Smooth muscle cell (in vitro differentiated cells): ENCODE measurements around the gene IGFBP5. TPM values are rescaled to one million over a fixed set of nuclear protein-coding genes. Genes with fewer than 3 reads are reported as not detected.

ENCODE experiments used
- DNase-seq: peaks from one replicate; lab custom pipeline; 2025; ENCODE audit not compliant: unreplicated experiment; lab: John Stamatoyannopoulos, UW
- H2AFZ ChIP-seq: fragments of 200-600 bp; sonication (generic); 2 replicates; pipeline ENCODE4 v1.6.0; 2016; ENCODE audit warnings: antibody characterized with exemption, low read depth, mild to moderate bottlenecking
- H3F3A ChIP-seq: fragments of 200-600 bp; sonication (generic); 2 replicates; pipeline ENCODE4 v1.6.0; 2017; ENCODE audit warnings: antibody characterized with exemption, low read depth
- H3K27ac ChIP-seq: fragments of 200-600 bp; sonication (generic); 2 replicates; pipeline ENCODE4 v1.5.1; 2016; ENCODE audit warnings: low read depth, mild to moderate bottlenecking
- H3K27me3 ChIP-seq: fragments of 200-600 bp; sonication (generic); 2 replicates; pipeline ENCODE4 v1.6.1; 2016; ENCODE audit warnings: low read depth, mild to moderate bottlenecking
- H3K36me3 ChIP-seq: fragments of 200-600 bp; sonication (generic); 2 replicates; pipeline ENCODE4 v1.5.1; 2016; ENCODE audit warnings: low read depth
- H3K4me1 ChIP-seq: fragments of 200-600 bp; sonication (generic); 2 replicates; pipeline ENCODE4 v1.5.1; 2016; ENCODE audit warnings: low read depth
- H3K4me2 ChIP-seq: fragments of 200-600 bp; sonication (generic); 2 replicates; pipeline ENCODE4 v1.6.0; 2016; ENCODE audit warnings: mild to moderate bottlenecking
- H3K4me3 ChIP-seq: fragments of 200-600 bp; sonication (generic); 2 replicates; pipeline ENCODE4 v1.5.1; 2016; ENCODE audit warnings: mild to moderate bottlenecking
- H3K79me2 ChIP-seq: fragments of 200-600 bp; sonication (generic); 2 replicates; pipeline ENCODE4 v1.6.0; 2016; ENCODE audit warnings: low read depth, mild to moderate bottlenecking
- H3K9ac ChIP-seq: fragments of 200-600 bp; sonication (generic); 2 replicates; pipeline ENCODE4 v1.6.0; 2016; ENCODE audit warnings: low read depth
- H3K9me3 ChIP-seq: fragments of 200-600 bp; sonication (generic); replicated peaks from 2 replicates; pipeline ENCODE4 v1.5.1; 2016; ENCODE audit warnings: low read depth
- H4K20me1 ChIP-seq: fragments of 200-600 bp; sonication (generic); 2 replicates; pipeline ENCODE4 v1.6.0; 2016; ENCODE audit warnings: low read depth
- WGBS: methylation state at CpG from one replicate; pipeline ENCODE4 v1.1.7; 2016; ENCODE audit warnings: low lambda C conversion rate; 5-methylcytosine and 5-hydroxymethylcytosine counted together
- polyA plus RNA-seq: library from polyadenylated mRNA; unstranded; fragments of >200 nt; fragmentation: Nextera tagmentation; extraction: Ambion mirVana; gene quantifications from 2 replicates; pipeline ENCODE4 v1.2.1, GENCODE V29; 2016
- total RNA-seq: library from RNA; depleted of rRNA; stranded (reverse); fragments of >200 nt; gene quantifications from 2 replicates; pipeline ENCODE4 v1.2.3, GENCODE V29; 2014
- TF ChIP-seq, protein P1 (sequence below): fragments of 200-600 bp; sonication (generic); IDR thresholded peaks from 2 replicates; pipeline ENCODE4 v1.5.1; 2017; ENCODE audit warnings: borderline replicate concordance, mild to moderate bottlenecking, antibody characterized with exemption; ENCODE audit not compliant: insufficient read depth, poor library complexity, severe bottlenecking

The IGFBP5 gene
- total and polyA plus RNA-seq, 2 experiments from 2014 or later: 381 to 787 TPM

DNA sequence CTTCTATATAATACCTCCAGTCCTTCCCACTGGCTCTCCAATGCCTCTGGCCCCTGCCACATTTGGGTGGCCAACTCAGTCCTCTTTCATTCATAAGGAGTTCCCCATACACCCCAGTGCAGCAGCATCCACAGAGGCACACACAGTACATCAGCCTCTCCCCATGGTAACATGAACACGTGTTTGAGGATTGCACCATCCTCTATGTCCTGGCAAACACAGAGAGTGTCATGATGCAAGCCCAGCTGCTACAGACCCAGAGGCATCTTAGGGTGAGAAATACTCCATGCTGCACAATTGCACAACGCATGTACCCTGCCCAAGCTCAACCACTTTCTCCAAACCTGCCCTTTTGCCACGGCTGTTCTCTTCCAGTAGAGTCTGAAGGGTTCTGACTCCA is 11.5 kb downstream of the IGFBP5 start:
- H3K4me2 ChIP-seq: no peak overlapping the region

DNA sequence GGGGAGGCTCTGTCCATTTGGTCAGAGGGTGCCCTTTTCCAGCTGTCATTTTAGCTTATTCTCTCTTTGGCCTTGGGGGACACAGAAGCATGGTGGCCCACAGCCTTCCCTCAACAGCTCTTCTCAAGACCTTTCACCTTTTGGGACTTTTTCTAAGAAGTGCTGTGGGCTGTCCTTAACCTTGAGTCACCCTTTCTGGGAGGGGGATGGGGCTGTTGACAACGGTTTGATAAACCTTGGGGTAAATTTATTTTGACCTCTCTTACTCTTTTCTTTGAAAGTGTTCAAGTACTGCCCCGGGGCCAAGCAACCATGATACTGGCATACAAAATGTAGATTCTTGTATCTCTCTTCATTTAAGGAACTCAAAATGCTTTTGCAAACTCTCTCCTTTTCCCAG is 13.7 kb downstream of the IGFBP5 start:
- no peak overlapping the region for H3K9ac ChIP-seq
- no peaks in the 10 kb centered on the region for H3K27me3 ChIP-seq
- H3K4me1 ChIP-seq: no peaks in the 10 kb centered on the region
- H3K36me3 ChIP-seq: peaks cover 5% of the 10 kb centered on the region
- no peak overlapping the region for H3K4me3 ChIP-seq
- H4K20me1 ChIP-seq: peaks cover 83% of the 10 kb centered on the region
- no peak for DNase-seq
- H3K4me2 ChIP-seq: no peak overlapping the region
- peaks cover 50% of the 10 kb centered on the region for H3F3A ChIP-seq
- TF ChIP-seq, protein P1, sequence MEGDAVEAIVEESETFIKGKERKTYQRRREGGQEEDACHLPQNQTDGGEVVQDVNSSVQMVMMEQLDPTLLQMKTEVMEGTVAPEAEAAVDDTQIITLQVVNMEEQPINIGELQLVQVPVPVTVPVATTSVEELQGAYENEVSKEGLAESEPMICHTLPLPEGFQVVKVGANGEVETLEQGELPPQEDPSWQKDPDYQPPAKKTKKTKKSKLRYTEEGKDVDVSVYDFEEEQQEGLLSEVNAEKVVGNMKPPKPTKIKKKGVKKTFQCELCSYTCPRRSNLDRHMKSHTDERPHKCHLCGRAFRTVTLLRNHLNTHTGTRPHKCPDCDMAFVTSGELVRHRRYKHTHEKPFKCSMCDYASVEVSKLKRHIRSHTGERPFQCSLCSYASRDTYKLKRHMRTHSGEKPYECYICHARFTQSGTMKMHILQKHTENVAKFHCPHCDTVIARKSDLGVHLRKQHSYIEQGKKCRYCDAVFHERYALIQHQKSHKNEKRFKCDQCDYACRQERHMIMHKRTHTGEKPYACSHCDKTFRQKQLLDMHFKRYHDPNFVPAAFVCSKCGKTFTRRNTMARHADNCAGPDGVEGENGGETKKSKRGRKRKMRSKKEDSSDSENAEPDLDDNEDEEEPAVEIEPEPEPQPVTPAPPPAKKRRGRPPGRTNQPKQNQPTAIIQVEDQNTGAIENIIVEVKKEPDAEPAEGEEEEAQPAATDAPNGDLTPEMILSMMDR: no peak
- 65% methylated on average over 2 of the region's 2 CpGs for WGBS
- peak overlapping the region; percentile 70 for H3K27ac ChIP-seq
- H2AFZ ChIP-seq: no peak overlapping the region
- no peaks in the 10 kb centered on the region for H3K9me3 ChIP-seq
- peaks cover 17% of the 10 kb centered on the region for H3K79me2 ChIP-seq

More for the DNA sequence above, 11.5 kb downstream of the IGFBP5 start:
- Histone ChIP-seq H3K27ac (peak overlapping the region; percentile 70), H3K4me3 (no peak overlapping the region), H3K27me3 (no peaks in the 10 kb centered on the region), H3K9me3 (no peaks in the 10 kb centered on the region), H3K4me1 (peaks cover 10% of the 10 kb centered on the region), H3K79me2 (peaks cover 38% of the 10 kb centered on the region), H3K9ac (no peak overlapping the region), H2AFZ (no peak overlapping the region), H3K36me3 (no peaks in the 10 kb centered on the region), H4K20me1 (peaks cover 85% of the 10 kb centered on the region), H3F3A (peaks cover 58% of the 10 kb centered on the region)
- no peak for DNase-seq
- TF ChIP-seq, protein P1: no peak
- WGBS: 29% methylated on average over 3 of the region's 3 CpGs

DNA sequence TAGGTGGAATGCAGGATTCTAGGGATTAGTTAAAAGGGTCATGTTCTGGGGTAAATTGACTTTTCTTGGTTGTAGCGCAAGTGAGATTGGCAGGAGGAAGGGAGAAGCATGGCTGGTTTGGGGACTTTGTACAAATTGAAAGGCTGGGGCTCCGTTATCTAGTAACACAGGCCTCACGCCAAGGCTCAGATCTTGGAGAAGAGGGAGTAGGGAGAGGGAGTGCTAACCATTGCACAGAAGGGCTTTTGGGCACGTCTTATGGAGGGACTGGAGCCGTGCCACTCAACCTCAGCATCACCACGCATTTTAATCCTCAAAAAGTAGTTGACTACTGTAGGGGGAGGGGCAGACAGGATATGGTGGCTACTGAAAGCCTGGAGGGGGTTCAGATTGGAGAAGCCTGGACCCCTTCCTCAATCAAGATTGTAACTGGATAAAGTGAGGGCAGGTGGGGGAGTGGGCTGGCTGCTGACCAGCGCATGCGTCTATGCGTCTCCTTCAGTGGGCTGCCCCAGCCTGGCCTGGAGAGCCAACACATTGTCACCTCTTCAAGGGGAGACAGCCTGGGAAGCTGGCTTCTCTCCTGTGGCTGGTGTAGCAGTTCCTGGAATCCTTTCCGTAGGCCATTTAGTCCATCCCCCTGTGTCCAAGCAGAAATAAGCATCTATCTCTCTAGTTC is 14.3 kb downstream of the IGFBP5 start:
- DNase-seq: no peak
- no peak overlapping the region for H3K27ac ChIP-seq

More for the DNA sequence above, 14.3 kb downstream of the IGFBP5 start:
- H3F3A ChIP-seq: peaks cover 47% of the 10 kb centered on the region
- no peak overlapping the region for H3K9ac ChIP-seq
- H3K4me3 ChIP-seq: no peak overlapping the region
- no peaks in the 10 kb centered on the region for H3K4me1 ChIP-seq
- no peak overlapping the region for H3K4me2 ChIP-seq
- peaks cover 82% of the 10 kb centered on the region for H4K20me1 ChIP-seq
- no peaks in the 10 kb centered on the region for H3K27me3 ChIP-seq
- H3K36me3 ChIP-seq: peaks cover 5% of the 10 kb centered on the region
- peaks cover 11% of the 10 kb centered on the region for H3K79me2 ChIP-seq
- H3K9me3 ChIP-seq: no peaks in the 10 kb centered on the region
- H2AFZ ChIP-seq: no peak overlapping the region
- WGBS: 88% methylated on average over 10 of the region's 10 CpGs
- TF ChIP-seq, protein P1: no peak
